ENCODE measurements around the gene CADPS2.

Gene CADPS2

GRCh38 chr7:122515404-122515803 is 370.9 kb downstream of the CADPS2 start:
- TF ChIP-seq FOXP2 (optimal IDR thresholded peaks at IDR 0.05; ENCODE audit: borderline replicate concordance, extremely low read depth, extremely low read length, insufficient read depth) = no peak
- TF ChIP-seq, protein P1, sequence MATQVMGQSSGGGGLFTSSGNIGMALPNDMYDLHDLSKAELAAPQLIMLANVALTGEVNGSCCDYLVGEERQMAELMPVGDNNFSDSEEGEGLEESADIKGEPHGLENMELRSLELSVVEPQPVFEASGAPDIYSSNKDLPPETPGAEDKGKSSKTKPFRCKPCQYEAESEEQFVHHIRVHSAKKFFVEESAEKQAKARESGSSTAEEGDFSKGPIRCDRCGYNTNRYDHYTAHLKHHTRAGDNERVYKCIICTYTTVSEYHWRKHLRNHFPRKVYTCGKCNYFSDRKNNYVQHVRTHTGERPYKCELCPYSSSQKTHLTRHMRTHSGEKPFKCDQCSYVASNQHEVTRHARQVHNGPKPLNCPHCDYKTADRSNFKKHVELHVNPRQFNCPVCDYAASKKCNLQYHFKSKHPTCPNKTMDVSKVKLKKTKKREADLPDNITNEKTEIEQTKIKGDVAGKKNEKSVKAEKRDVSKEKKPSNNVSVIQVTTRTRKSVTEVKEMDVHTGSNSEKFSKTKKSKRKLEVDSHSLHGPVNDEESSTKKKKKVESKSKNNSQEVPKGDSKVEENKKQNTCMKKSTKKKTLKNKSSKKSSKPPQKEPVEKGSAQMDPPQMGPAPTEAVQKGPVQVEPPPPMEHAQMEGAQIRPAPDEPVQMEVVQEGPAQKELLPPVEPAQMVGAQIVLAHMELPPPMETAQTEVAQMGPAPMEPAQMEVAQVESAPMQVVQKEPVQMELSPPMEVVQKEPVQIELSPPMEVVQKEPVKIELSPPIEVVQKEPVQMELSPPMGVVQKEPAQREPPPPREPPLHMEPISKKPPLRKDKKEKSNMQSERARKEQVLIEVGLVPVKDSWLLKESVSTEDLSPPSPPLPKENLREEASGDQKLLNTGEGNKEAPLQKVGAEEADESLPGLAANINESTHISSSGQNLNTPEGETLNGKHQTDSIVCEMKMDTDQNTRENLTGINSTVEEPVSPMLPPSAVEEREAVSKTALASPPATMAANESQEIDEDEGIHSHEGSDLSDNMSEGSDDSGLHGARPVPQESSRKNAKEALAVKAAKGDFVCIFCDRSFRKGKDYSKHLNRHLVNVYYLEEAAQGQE (IDR thresholded peaks at IDR 0.05; ENCODE audit: insufficient read depth in 1 of 2, low read depth in 2 of 2, low read length in 2 of 2) = no peak
- TF ChIP-seq SIN3A (IDR thresholded peaks at IDR 0.05; ENCODE audit: borderline replicate concordance, insufficient read depth, low read length) = no peak
- no peak for TF ChIP-seq TAF1 (IDR thresholded peaks at IDR 0.05; ENCODE audit: borderline replicate concordance, insufficient read depth, low read length)

DNA sequence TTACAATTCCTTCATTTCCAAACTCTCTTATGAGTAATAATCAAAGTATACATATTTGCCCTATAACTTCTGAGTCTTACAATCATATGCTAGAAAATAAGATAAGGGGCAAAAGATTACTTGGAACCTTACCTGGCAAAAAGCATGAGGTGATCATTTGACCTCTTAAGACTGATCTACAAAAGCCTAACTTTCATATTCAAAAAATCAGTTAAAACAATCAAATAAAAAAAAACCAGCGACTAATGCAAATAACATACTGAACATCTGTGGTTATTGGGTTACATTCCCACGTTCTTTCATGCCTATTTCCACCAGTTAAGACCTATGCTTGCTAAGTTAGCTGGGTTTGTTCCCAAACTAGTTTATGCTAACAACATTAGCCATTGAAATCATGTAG is 375.0 kb downstream of the CADPS2 start:
- TF ChIP-seq POLR2AphosphoS5 (IDR thresholded peaks at IDR 0.05; ENCODE audit: low read depth, low read length) (no peak), FOXP2 (optimal IDR thresholded peaks at IDR 0.05; ENCODE audit: borderline replicate concordance, extremely low read depth, extremely low read length, insufficient read depth) (no peak), SIN3A (IDR thresholded peaks at IDR 0.05; ENCODE audit: borderline replicate concordance, insufficient read depth, low read length) (no peak), TAF1 (IDR thresholded peaks at IDR 0.05; ENCODE audit: borderline replicate concordance, insufficient read depth, low read length) (no peak)
- TF ChIP-seq, protein P1 (IDR thresholded peaks at IDR 0.05; ENCODE audit: insufficient read depth in 1 of 2, low read depth in 2 of 2, low read length in 2 of 2) = no peak

- no peak for TF ChIP-seq POLR2AphosphoS5 (IDR thresholded peaks at IDR 0.05; ENCODE audit: low read depth, low read length)
- TF ChIP-seq, protein P1 (IDR thresholded peaks at IDR 0.05; ENCODE audit: insufficient read depth in 1 of 2, low read depth in 2 of 2, low read length in 2 of 2) = no peak
- no peak for TF ChIP-seq FOXP2 (optimal IDR thresholded peaks at IDR 0.05; ENCODE audit: borderline replicate concordance, extremely low read depth, extremely low read length, insufficient read depth)
- TF ChIP-seq SIN3A (IDR thresholded peaks at IDR 0.05; ENCODE audit: borderline replicate concordance, insufficient read depth, low read length) = no peak
- no peak for TF ChIP-seq TAF1 (IDR thresholded peaks at IDR 0.05; ENCODE audit: borderline replicate concordance, insufficient read depth, low read length)
Measured at GRCh38 chr7:122507591-122507990, 378.7 kb downstream of the CADPS2 start.

- TF ChIP-seq TAF1 (IDR thresholded peaks at IDR 0.05; ENCODE audit: borderline replicate concordance, insufficient read depth, low read length) (no peak), POLR2AphosphoS5 (IDR thresholded peaks at IDR 0.05; ENCODE audit: low read depth, low read length) (no peak), FOXP2 (optimal IDR thresholded peaks at IDR 0.05; ENCODE audit: borderline replicate concordance, extremely low read depth, extremely low read length, insufficient read depth) (no peak), SIN3A (IDR thresholded peaks at IDR 0.05; ENCODE audit: borderline replicate concordance, insufficient read depth, low read length) (no peak)
- TF ChIP-seq, protein P1 (IDR thresholded peaks at IDR 0.05; ENCODE audit: insufficient read depth in 1 of 2, low read depth in 2 of 2, low read length in 2 of 2) = no peak
Measured at GRCh38 chr7:122492007-122492406, 394.3 kb downstream of the CADPS2 start.

DNA sequence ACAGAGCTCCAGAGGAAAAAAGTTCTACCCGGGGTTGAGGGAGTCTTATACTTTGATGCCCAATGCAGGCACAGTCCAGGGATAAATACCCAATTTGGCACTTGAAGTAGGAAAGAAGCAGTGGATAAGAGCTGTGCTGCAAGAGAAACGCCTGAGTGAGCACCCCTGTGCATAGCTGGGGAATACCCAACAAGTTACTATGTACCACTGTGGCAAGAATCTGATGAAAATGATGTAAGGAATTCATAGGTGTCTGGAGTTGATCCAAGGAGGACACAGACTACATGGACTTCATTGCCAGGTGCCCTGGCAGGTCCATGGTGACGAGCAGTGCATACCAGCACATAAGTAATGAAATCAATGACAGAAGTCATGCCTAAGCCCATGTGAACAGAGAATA is 398.0 kb downstream of the CADPS2 start:
- no peak for TF ChIP-seq SIN3A (IDR thresholded peaks at IDR 0.05; ENCODE audit: borderline replicate concordance, insufficient read depth, low read length)
- no peak for TF ChIP-seq POLR2AphosphoS5 (IDR thresholded peaks at IDR 0.05; ENCODE audit: low read depth, low read length)
- TF ChIP-seq, protein P1 (IDR thresholded peaks at IDR 0.05; ENCODE audit: insufficient read depth in 1 of 2, low read depth in 2 of 2, low read length in 2 of 2) = no peak
- no peak for TF ChIP-seq TAF1 (IDR thresholded peaks at IDR 0.05; ENCODE audit: borderline replicate concordance, insufficient read depth, low read length)
- no peak for TF ChIP-seq FOXP2 (optimal IDR thresholded peaks at IDR 0.05; ENCODE audit: borderline replicate concordance, extremely low read depth, extremely low read length, insufficient read depth)

Data from PFSK-1 (cell line).